SK-N-SH (cell line): ENCODE measurements around the gene NOB1. TPM values are rescaled to one million over a fixed set of nuclear protein-coding genes. Genes with fewer than 3 reads are reported as not detected.

Experiments used
- CTCF ChIA-PET: fragments of 300-600, 350-600 bp; formaldehyde crosslinking; extraction: SDS; loops from one replicate; lab custom pipeline; 2021; lab: Yijun Ruan, JAX
- POLR2A ChIA-PET: fragments of 350-600 bp; sonication (Branson Sonifier 250); formaldehyde crosslinking; extraction: SDS; loops from one replicate; lab custom pipeline; 2020; ENCODE audit warnings: antibody characterized with exemption, inconsistent platforms; lab: Yijun Ruan, JAX
- DNase-seq: peaks from one replicate; pipeline ENCODE4 v3.0.0; 2012
- H2AFZ ChIP-seq: fragments of 200-600 bp; sonication (generic); 2 replicates; pipeline ENCODE4 v1.8.1; 2016; ENCODE audit warnings: antibody characterized with exemption, mild to moderate bottlenecking, low read depth
- H3F3A ChIP-seq: fragments of 200-600 bp; sonication (generic); replicated peaks from 2 replicates; pipeline ENCODE3; 2016; ENCODE audit warnings: antibody characterized with exemption, mild to moderate bottlenecking; ENCODE audit not compliant: insufficient read depth
- H3K27ac ChIP-seq, 2 experiments: fragments of 200-500 bp in 1 of 2; fragments of 200-600 bp in 1 of 2; sonication (Bioruptor generic) in 1 of 2; sonication (generic), shearing (Covaris generic) in 1 of 2; 2 replicates each; pipeline versions ENCODE4 v1.5.1 to v1.6.1; 2014 to 2016; ENCODE audit warnings: low read depth in 2 of 2, inconsistent platforms in 1 of 2, low read length in 1 of 2, mild to moderate bottlenecking in 1 of 2, mixed read lengths in 1 of 2
- H3K27me3 ChIP-seq: fragments of 200-600 bp; sonication (generic), shearing (Covaris generic); 2 replicates; pipeline ENCODE4 v1.6.1; 2016; ENCODE audit warnings: mixed run types; ENCODE audit not compliant: insufficient read depth
- H3K36me3 ChIP-seq, 2 experiments: fragments of 200-500 bp in 1 of 2; fragments of 200-600 bp in 1 of 2; sonication (Bioruptor generic) in 1 of 2; sonication (generic) in 1 of 2; replicated peaks in 1 of 2; 2 replicates each; pipeline versions ENCODE3 to v1.5.1; 2014 to 2016; ENCODE audit warnings: low read length in 1 of 2, mild to moderate bottlenecking in 1 of 2; ENCODE audit not compliant: insufficient read depth in 2 of 2, control insufficient read depth in 1 of 2
- H3K4me1 ChIP-seq, 2 experiments: fragments of 200-500 bp in 1 of 2; fragments of 200-600 bp in 1 of 2; sonication (Bioruptor generic) in 1 of 2; sonication (generic), shearing (Covaris generic) in 1 of 2; 2 replicates each; pipeline versions ENCODE4 v1.5.1 to v1.6.1; 2014 to 2016; ENCODE audit warnings: low read depth in 1 of 2, low read length in 1 of 2, mixed run types in 1 of 2; ENCODE audit not compliant: insufficient read depth in 2 of 2, control insufficient read depth in 1 of 2
- H3K4me2 ChIP-seq: fragments of 200-600 bp; sonication (generic), shearing (Covaris generic); 2 replicates; pipeline ENCODE4 v1.6.1; 2017; ENCODE audit warnings: mixed run types
- H3K4me3 ChIP-seq, 2 experiments: fragments of 200-500 bp in 1 of 2; fragments of 200-600 bp in 1 of 2; sonication (Bioruptor generic) in 1 of 2; sonication (generic), shearing (Covaris generic) in 1 of 2; 2 replicates each; pipeline versions ENCODE4 v1.5.1 to v1.8.1; 2014 to 2016; ENCODE audit warnings: low read depth in 2 of 2, inconsistent platforms in 1 of 2, low read length in 1 of 2, mild to moderate bottlenecking in 1 of 2, mixed read lengths in 1 of 2, moderate library complexity in 1 of 2
- H3K79me2 ChIP-seq: fragments of 200-600 bp; sonication (generic); 2 replicates; pipeline ENCODE4 v1.8.1; 2017; ENCODE audit warnings: mild to moderate bottlenecking; ENCODE audit not compliant: insufficient read depth
- H3K9ac ChIP-seq: fragments of 200-600 bp; sonication (generic); 2 replicates; pipeline ENCODE4 v1.6.1; 2017; ENCODE audit warnings: mixed run types
- H3K9me2 ChIP-seq: fragments of 200-600 bp; sonication (generic); 2 replicates; pipeline ENCODE4 v1.6.1; 2017; ENCODE audit warnings: mixed run types
- H3K9me3 ChIP-seq: fragments of 200-600 bp; sonication (generic); 2 replicates; pipeline ENCODE4 v1.6.1; 2017; ENCODE audit warnings: mixed run types, mild to moderate bottlenecking, moderate library complexity
- H4K20me1 ChIP-seq: fragments of 200-600 bp; sonication (generic); 2 replicates; pipeline ENCODE4 v1.6.1; 2017; ENCODE audit warnings: mild to moderate bottlenecking, mixed run types; ENCODE audit not compliant: insufficient read depth
- ELF1 ChIP-seq: IDR thresholded peaks from 2 replicates; pipeline ENCODE4 v1.4.0; 2012
- FOXJ3 ChIP-seq: sonication (generic); formaldehyde crosslinking; IDR thresholded peaks from 2 replicates; pipeline ENCODE4 v1.5.1; 2020; ENCODE audit warnings: mild to moderate bottlenecking, missing genetic modification reagents
- GABPA ChIP-seq: IDR thresholded peaks from 2 replicates; pipeline ENCODE4 v1.4.0; 2012; ENCODE audit warnings: low read depth, mild to moderate bottlenecking
- MEF2A ChIP-seq: IDR thresholded peaks from 2 replicates; pipeline ENCODE4 v1.4.0; 2012; ENCODE audit warnings: low read depth, borderline replicate concordance
- MXI1 ChIP-seq: IDR thresholded peaks from 2 replicates; pipeline ENCODE4 v1.6.1; 2012; ENCODE audit warnings: mild to moderate bottlenecking, low read depth, low read length, improper control_type of control experiment
- NFIC ChIP-seq: IDR thresholded peaks from 2 replicates; pipeline ENCODE4 v1.4.0; 2012; ENCODE audit warnings: borderline replicate concordance
- RAD21 ChIP-seq: IDR thresholded peaks from 2 replicates; pipeline ENCODE4 v1.6.1; 2012; ENCODE audit warnings: mild to moderate bottlenecking, low read length
- RCOR1 ChIP-seq: fragments of 150-350 bp; IDR thresholded peaks from 2 replicates; pipeline ENCODE4 v1.6.1; 2017; ENCODE audit warnings: antibody characterized with exemption, low read length
- RFX5 ChIP-seq: IDR thresholded peaks from 2 replicates; pipeline ENCODE4 v1.6.1; 2012; ENCODE audit warnings: mild to moderate bottlenecking, improper control_type of control experiment, low read length
- RXRA ChIP-seq: IDR thresholded peaks from 2 replicates; pipeline ENCODE4 v1.4.0; 2012; ENCODE audit warnings: low read depth, mild to moderate bottlenecking, borderline replicate concordance
- SMC3 ChIP-seq: IDR thresholded peaks from 2 replicates; pipeline ENCODE4 v1.6.1; 2012; ENCODE audit warnings: low read depth, low read length, improper control_type of control experiment
- TAF1 ChIP-seq: IDR thresholded peaks from 2 replicates; pipeline ENCODE4 v1.6.1; 2012; ENCODE audit warnings: low read depth, mild to moderate bottlenecking, low read length, moderate library complexity, borderline replicate concordance
- WGBS: methylation state at CpG from one replicate; pipeline ENCODE4 v1.1.6; 2017; ENCODE audit warnings: low lambda C conversion rate; 5-methylcytosine and 5-hydroxymethylcytosine counted together
- polyA plus RNA-seq, 3 experiments: library from polyadenylated mRNA; depleted of rRNA; stranded (reverse); fragments of >200 nt; gene quantifications; 2 replicates each; pipeline ENCODE4 v1.2.3, GENCODE V29; 2012
- TF ChIP-seq, protein P1 (sequence below): fragments of 150-350 bp; IDR thresholded peaks from 2 replicates; pipeline ENCODE4 v1.6.1; 2017; ENCODE audit warnings: antibody characterized with exemption, low read length, low read depth, borderline replicate concordance
- TF ChIP-seq, protein P2 (sequence below): IDR thresholded peaks from 2 replicates; pipeline ENCODE4 v1.4.0; 2012; ENCODE audit warnings: low read depth, borderline replicate concordance
- TF ChIP-seq, protein P3 (sequence below): IDR thresholded peaks from 2 replicates; pipeline ENCODE4; 2012
- TF ChIP-seq, protein P4 (sequence below): IDR thresholded peaks from 2 replicates; pipeline ENCODE4 v1.4.0; 2012; ENCODE audit warnings: low read depth, borderline replicate concordance
- TF ChIP-seq, protein P5 (sequence below): IDR thresholded peaks from 2 replicates; pipeline ENCODE4 v1.4.0; 2012; ENCODE audit warnings: low read depth

The NOB1 gene
- polyA plus RNA-seq, 1 of the 3 experiments (the other 2 are of a cell fraction), result 86.3 TPM

DNA sequence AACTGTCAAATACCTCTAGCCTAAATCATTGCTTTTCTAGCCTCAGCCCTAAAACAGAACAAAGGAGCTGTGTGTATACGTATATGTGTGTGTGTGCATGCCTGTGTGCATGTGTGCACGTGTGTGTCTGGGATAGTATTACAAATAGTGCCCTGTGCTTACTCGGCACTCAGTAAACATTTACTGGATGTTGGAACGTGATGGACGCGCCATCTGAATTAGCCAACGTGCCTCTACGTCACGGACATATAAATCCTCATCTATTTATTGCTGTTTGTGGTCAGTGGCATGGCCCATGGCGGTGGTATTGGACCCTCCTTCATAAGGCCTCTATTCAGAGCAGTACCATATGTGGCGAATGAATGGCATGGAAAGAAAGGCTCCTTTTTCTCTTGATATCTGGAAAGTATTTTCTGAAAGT lies 44.9 kb upstream of the NOB1 start:
- H3K79me2 ChIP-seq, result no peaks in the 10 kb centered on the region
- H3K27me3 ChIP-seq, result no peaks in the 10 kb centered on the region
- H3K27ac ChIP-seq, result no peak overlapping the region
- H2AFZ ChIP-seq, result no peak overlapping the region
- H3F3A ChIP-seq, result peaks cover 4% of the 10 kb centered on the region
- peaks cover 6 to 20% of the 10 kb centered on the region in 2 experiments for H3K36me3 ChIP-seq
- no peak overlapping the region for H3K9ac ChIP-seq
- no peak for DNase-seq
- H4K20me1 ChIP-seq, result no peaks in the 10 kb centered on the region
- H3K4me3 ChIP-seq, result no peak overlapping the region
- ChIA-PET POLR2A (no interaction called here), CTCF (interaction anchor here (1.6 to 10.2 kb wide), 3 partner anchors 10 to 138 kb away, joined by 3 to 117 read pairs (median 10); no protein-coding TSS in a partner anchor)
- no peaks in the 10 kb centered on the region; a peak in 1 of 4 replicates for H3K4me1 ChIP-seq
- H3K4me2 ChIP-seq, result no peak overlapping the region
- TF ChIP-seq NFIC, result no peak
- TF ChIP-seq RFX5, result no peak
- no peak for TF ChIP-seq GABPA
- TF ChIP-seq, protein P1, sequence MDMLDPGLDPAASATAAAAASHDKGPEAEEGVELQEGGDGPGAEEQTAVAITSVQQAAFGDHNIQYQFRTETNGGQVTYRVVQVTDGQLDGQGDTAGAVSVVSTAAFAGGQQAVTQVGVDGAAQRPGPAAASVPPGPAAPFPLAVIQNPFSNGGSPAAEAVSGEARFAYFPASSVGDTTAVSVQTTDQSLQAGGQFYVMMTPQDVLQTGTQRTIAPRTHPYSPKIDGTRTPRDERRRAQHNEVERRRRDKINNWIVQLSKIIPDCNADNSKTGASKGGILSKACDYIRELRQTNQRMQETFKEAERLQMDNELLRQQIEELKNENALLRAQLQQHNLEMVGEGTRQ, result no peak
- TF ChIP-seq, protein P2, sequence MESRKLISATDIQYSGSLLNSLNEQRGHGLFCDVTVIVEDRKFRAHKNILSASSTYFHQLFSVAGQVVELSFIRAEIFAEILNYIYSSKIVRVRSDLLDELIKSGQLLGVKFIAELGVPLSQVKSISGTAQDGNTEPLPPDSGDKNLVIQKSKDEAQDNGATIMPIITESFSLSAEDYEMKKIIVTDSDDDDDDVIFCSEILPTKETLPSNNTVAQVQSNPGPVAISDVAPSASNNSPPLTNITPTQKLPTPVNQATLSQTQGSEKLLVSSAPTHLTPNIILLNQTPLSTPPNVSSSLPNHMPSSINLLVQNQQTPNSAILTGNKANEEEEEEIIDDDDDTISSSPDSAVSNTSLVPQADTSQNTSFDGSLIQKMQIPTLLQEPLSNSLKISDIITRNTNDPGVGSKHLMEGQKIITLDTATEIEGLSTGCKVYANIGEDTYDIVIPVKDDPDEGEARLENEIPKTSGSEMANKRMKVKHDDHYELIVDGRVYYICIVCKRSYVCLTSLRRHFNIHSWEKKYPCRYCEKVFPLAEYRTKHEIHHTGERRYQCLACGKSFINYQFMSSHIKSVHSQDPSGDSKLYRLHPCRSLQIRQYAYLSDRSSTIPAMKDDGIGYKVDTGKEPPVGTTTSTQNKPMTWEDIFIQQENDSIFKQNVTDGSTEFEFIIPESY, result no peak
- TF ChIP-seq, protein P3, sequence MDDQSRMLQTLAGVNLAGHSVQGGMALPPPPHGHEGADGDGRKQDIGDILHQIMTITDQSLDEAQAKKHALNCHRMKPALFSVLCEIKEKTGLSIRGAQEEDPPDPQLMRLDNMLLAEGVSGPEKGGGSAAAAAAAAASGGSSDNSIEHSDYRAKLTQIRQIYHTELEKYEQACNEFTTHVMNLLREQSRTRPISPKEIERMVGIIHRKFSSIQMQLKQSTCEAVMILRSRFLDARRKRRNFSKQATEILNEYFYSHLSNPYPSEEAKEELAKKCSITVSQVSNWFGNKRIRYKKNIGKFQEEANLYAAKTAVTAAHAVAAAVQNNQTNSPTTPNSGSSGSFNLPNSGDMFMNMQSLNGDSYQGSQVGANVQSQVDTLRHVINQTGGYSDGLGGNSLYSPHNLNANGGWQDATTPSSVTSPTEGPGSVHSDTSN, result no peak
- no peak for TF ChIP-seq RXRA
- no peak for TF ChIP-seq RCOR1
- TF ChIP-seq, protein P4, sequence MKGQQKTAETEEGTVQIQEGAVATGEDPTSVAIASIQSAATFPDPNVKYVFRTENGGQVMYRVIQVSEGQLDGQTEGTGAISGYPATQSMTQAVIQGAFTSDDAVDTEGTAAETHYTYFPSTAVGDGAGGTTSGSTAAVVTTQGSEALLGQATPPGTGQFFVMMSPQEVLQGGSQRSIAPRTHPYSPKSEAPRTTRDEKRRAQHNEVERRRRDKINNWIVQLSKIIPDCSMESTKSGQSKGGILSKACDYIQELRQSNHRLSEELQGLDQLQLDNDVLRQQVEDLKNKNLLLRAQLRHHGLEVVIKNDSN, result no peak
- no peak for TF ChIP-seq SMC3
- TF ChIP-seq TAF1, result no peak
- TF ChIP-seq MXI1, result no peak
- TF ChIP-seq MEF2A, result no peak
- no peak for TF ChIP-seq RAD21
- TF ChIP-seq, protein P5, sequence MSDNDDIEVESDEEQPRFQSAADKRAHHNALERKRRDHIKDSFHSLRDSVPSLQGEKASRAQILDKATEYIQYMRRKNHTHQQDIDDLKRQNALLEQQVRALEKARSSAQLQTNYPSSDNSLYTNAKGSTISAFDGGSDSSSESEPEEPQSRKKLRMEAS, result no peak
- no peak for TF ChIP-seq ELF1
- TF ChIP-seq FOXJ3, result no peak
- no peaks in the 10 kb centered on the region for H3K9me3 ChIP-seq
- no peaks in the 10 kb centered on the region for H3K9me2 ChIP-seq
- 99% methylated on average over 11 of the region's 11 CpGs for WGBS
